HG03460 (cell line): ENCODE measurements around the gene CERS6.

Experiments
- ATAC-seq: cut with Tn5 transposase; IDR thresholded peaks from one replicate; pipeline ENCODE4 v1.9.1; 2021; ENCODE audit not compliant: unreplicated experiment

CERS6 gene

DNA sequence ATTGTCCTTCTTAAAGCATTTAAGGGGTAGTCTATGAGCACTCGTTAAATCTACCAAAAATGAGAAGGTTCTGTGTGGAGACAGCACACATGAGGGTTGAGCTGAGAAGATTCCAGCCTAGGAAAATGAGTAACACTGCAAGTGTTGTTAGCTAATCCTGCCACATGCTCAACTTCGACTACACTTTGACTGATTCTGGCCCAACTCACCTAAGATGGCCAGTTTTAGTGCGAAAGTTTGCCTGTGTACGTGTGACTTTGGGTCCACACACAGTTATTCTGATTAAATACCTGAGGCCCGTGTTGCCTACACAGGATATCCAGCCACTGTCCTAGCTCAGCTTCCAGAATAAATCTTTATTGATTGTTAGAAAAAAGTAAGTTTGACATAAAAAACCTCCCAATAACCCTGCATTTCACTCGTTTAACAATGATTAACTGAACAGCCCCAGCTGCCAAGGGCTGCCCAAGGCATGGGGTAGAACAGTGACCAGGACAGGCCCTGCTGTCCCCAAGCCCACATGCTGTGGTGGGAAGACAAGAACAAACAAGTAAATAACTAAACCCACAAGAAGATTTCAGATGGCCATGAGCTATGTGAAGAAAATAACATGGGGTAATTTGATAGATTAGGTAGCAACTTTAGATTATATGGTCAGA is 14.7 kb upstream of the CERS6 start:
- no peak for ATAC-seq

DNA sequence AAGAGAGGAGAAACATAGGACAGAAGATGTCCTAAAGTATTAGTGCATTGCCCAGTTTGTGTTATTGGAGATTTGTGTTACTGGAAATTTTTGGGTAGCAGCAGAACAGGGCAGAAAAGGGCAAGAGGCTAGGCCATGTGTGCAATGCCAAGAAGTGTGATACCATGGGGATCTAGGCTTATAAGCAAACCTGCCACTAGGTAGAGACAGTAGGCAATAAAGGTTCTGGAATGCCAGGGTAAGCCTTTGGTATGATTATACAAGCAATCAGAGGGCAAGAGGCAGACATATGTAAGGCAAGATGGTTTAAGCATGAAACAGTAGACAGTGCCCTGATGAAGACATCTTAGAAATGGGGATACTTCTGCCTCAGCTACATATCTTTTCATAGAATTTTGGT is 12.3 kb upstream of the CERS6 start:
- ATAC-seq = no peak

DNA sequence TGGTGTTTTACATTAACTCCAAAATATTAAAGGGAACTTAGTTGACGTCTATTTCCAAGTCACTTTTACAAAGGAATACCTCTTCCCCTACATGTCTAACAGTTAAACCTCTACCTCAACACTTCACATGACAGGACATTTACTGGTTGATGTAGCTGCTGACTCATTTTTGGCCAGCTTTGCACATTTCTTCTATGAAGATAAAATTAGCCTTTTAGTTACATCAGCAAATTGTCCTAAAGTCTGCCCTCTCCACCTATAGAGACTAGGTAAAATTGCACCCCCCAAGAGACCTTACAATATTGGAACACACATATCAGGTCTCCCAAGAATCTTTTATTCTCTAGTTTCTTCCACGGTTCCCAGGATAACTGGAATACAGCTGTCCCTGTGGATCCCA is 10.1 kb upstream of the CERS6 start:
- ATAC-seq = no peak

DNA sequence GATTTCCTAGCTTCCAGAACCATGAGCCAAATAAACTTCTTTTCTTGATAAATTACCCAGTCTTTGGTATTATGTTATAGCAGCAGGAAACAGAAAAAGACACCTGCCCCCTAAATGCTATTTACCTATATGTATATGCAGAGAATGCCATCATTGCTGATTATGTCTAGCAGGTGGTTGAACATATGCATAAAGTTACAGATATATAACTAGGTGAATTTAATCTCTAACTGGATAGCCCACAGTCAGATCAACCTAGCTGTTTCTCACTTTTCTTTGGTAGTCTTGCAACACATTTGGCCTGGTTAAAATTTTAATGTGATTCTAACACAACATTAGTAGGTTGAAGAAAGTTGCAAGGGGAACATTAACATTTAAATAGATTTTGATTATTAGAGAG is 7.1 kb upstream of the CERS6 start:
- ATAC-seq = no peak

DNA sequence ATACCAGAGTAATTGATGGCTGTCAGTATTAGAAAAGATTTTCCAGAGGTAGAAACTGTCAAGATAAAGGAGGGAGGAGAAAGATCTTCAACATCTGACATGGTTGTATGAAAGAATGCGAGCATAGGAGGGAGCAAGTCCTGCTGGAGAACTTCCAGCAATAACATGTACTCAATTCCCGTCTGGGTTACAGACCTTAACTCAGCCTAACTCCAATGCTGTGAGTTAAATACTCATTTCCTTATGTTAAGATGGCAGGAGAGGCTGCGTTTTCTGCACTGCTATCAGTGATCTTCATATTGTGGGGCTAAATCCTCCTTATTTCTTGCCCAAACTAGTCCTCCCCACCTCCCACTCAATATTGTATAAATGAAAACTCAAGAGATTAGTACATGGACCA is 6.7 kb upstream of the CERS6 start:
- ATAC-seq = no peak

DNA sequence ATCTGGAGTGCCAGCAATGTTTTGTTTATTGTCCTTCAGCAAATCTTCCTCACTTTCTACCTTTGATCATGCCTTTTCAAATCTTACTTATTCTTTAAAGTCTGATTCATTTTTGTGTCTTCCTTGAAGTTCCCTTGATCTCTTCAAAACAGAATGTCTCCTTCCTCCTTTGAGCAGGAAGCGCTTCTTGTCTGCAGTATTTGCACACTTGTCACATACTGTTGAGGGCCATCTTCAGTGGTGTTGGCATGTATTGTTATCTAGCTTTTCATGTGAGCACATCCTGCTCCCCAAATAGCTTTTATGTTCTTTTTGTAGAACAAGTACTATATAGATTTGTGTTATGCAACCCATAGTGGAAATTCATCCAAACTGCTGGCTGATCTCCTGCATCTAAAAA is 5.9 kb upstream of the CERS6 start:
- no peak for ATAC-seq

DNA sequence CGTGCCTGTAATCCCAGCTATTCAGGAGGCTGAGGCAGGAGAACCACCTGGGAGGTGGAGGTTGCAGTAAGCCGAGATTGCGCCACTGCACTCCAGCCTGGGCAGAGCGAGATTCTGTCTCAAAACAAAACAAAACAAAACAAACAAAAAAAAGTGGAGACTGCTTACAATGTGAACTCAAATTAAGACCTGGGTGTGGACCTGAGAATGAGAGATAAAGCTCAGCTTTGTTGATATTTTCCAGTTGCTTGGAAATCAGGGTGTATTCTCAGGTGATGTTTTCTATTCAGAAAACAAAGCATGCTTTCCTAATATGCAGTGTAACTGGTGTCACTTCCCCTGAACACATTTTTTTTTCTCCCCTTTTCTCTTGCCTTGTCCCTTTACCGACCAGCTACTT is 5.3 kb upstream of the CERS6 start:
- ATAC-seq = no peak

DNA sequence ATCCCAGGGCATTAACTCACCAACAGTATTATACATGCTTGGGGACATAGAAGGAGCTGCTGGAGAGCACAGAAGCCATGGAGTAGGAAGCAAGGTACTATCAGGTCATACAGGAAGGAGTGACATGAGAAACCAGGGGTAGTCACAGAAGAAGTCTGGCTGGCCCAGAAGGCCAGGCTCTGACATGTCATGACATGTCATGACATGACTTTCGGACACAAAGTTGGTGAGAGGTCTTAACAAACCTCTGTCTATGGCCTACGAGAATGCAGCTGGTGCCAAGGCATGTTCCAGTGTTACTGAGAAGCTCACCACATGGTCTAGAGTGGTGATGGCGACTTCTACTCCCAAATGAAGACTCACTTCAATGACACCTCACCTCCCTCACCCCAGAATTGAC is 3.3 kb upstream of the CERS6 start:
- ATAC-seq = no peak

DNA sequence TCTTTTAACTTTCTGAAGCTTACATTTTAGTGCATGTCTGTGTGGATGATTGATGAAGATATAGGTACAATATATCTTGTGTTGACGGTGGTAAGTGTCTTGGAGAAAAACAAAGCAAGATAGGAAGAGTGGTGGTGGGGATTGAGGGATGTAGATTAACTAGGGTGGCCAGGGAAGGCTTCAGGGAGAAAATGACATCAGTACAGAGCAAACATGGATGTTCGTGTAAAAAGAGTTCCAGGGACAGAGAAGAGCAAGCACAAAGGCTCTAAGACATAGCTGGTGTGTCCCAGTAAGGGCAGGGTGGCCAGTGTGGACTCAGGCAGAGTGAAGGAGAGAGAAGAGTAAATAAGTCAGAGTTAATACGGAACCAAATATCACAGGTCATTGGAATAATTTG is 2.7 kb upstream of the CERS6 start:
- ATAC-seq = no peak

DNA sequence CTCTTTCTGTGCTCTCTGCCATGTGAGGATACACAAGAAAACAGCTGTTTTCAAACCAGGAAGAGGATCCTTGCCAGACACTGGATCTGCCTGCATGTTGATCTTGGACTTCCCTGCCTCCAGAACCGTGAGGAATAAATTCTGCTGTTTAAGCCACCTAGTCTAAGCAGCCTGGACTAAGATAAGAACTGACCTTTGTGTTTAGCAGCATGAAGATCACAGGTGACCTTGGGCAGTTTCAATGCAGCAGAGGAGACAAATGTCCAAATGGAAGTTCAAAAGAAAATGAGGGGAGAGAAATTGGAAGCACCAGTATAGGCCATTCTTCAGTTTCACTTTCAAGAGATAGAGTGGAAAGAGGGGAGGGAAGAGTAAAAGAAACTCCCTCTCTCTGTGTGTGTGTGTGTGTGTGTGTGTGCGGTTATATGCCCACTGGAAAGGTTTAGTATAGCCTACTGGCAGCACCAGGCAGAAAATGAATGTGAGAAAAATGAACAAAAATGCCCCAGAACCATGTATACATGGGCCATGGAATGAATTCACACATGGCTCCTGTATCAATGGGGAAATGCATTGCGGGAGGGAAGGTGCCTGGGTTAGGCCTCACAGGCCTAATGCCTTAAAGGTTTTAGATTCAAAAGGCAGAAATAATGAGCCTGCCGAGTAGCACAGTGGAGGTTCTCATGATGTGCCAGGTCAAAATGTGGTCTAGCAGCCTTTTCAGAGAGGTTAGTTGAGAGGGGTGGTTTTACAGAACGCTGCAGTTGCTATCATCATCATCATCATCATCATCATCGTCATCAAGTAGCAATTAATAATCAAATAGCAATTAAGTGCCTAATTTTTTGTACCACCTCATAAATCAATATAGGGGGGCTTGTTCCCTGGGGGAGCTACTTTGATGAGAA is 1.1 kb upstream of the CERS6 start:
- ATAC-seq = no peak

DNA sequence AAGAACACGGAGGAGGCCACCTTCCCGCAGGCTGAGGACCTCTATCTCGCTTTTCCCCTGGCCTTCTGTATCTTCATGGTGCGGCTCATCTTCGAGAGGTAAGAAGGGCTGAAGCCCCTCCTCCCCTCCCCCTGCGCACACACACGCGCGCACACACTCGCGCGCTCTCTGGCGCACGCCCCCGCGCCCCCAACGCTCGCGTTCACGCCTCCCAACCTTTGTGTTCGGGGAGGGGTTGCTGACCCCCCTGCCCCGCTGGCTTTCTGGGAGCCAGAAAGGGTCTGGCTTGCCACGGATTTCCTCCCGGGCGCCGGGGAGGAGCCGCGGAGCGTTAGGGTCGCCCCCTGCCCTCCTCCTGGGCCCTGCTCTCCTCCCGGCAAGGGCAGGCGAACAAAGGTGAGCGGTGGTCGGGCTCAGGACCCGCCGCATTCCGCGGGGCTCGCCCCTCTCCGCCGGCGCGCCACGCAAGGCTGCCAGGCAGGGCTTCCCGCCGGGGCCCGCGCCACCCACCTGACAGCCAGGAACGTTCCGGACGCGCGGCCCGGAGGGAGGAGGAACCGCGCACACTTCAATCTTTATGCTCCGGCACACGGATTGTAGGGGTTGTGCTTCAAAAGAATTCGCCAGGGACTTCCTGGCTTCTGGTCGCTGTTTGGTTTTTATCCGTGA is 583 bp downstream of the CERS6 start:
- peak; percentile 33 for ATAC-seq

DNA sequence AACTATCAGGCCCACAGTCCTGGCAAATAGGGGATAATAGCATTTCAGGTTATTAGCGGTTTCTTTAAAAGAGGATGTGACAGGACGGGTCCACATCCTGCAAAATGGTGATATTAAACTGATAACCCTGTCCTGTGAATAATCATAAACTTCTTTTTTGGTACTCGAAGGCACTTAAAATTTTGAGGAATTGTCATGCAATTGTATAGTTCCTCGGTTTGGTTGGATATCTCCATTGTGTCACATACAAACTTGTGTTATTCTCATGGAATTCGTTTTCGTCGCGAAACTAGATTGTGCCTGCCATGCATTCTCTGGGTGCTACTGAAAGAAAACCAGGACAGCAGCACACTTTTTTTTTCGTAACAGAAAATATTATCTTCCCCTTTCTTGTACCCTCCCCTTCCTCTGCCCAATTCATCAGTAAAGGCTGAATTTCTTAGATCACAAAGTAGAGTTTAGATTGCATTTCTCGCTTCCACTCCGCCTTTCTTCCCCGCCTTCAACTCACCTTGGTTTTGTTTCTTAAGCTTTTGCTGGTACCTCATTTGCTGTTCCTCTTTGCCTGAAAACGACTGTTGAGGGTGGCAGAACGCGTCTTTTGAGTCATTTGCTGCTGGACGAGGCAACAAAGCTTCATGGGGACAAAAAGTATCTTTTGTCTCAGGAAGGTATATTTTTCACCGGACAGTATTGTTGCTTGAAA is 1.3 kb downstream of the CERS6 start:
- peak; percentile 1 for ATAC-seq

DNA sequence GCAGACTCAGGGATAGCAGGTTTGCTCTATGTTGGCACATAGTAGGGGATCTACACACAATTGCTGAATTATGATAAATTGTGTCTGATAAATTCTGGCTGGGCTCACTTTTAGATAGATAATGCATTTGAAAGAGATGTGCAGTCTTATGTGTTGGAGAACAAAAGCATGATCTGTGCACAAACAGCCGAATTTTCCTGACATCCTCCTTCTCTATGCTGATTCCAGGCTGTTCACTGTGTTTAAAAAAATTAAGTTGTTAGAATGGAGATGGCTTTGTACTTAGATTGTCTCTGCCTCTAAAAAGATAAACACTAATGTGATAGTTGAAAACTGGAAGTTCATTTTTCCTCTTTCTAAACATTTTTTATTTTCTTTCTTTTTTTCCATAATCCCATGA is 2.1 kb downstream of the CERS6 start:
- no peak for ATAC-seq

DNA sequence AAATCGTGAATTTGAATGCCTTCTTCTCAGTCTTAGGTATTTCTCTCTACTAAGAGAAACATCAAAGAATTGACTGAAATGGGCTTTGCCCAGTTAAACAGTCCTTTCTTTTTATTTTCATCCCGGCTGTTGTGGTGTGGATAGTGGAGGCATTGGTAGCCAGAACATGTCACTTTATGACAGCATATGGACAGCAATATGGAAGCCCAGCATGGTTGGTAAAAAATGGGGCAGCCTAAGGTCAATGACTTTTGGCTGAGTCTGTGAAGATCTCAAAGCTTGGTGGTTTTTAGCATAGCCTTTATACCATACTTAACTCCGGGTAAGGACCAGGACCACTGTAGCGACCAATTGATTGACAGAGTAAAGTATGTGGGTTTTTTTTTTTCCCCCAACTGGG is 3.2 kb downstream of the CERS6 start:
- ATAC-seq = no peak

DNA sequence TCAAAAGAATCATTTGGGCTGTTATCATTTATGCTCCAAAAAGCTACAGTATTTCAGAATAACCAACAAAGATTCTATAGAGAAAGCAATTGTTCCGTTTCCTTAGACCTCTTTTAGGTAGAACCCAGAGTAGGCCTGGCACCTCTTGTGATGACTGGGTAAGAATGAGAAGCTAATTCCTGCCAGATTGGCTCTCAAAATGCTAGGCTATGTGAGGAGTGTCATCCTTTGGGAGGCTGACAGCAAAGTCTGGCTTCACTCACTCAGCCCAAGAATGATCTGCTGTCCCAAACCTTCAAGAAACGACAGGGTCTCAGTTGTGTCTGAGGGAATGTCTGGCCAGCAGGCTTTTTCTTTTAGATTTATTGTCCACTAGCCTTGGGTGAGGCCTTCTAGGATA is 4.5 kb downstream of the CERS6 start:
- no peak for ATAC-seq

DNA sequence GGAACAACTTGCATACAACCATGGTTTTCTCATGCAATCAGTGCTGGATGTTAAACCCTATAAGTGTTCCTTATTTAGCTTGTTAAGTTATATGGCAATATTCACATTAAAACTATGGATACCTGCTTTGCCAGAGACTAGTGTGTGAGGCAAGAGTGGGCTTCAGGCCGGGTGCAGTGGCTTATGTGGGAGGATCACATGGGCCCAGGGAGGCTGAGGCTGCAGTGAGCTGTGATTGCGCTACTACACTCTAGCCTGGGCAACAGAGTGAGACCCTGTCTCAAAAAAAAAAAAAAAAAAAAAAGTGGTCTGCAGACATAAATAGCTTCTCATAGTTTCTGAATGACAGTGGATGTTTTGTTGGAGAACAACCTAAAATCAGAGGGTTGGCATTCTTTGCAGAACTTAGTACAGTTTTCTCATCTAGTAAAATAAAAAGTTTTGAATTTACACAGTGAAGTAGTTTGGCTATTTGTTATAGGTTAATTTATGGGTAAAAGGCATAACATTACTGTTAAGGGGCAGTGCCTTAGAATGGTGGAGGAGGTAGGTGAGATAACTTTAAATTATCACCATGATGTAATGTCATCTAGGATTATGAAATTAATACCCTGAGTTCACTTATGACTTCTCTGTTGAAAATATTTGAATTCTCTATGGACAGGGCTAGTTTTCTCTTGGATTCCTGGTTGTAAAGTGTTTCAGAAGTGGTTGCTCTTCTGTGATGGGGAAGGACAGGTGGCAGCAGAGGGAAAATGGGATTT is 5.3 kb downstream of the CERS6 start:
- no peak for ATAC-seq

DNA sequence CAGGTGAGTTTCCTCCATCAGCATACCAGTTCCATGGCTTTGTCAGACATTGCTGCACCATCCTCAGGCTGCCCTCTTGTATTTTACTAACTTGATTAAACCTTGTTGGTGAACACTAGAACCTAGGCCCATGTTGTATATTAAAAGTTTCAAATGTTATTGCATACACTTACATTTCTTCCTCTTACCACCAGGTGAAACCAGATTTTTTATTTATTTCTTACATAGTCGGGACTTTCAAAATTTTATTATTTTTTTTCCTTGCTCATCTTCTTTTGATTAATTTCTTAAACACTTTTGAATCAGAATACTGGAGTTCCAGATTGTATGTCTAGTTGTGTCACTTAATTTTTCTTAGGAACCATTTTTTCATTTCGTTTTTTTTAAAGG is 5.9 kb downstream of the CERS6 start:
- no peak for ATAC-seq

DNA sequence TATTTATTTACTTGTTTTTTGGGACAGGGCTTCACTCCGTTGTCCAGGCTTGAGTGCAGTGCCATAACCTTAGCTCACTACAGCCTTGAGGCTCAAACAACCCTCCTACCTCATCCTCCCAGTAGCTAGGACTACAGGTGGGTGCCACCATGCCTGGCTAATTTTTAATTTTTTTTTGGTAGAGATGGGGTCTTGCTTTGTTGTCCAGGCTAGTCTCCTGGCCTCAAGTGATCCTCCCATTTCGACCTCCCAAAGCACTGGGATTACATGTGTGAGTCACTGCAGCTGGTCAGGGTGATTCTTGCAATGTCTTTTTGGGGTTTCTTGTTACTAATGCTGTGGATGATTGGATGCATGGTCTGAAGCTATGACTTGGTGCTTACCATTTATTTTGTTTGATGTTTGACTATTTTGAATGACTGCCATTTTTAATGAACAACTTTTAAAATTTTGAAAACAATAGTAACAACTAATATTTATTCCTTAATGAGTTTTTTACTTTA is 6.5 kb downstream of the CERS6 start:
- no peak for ATAC-seq

DNA sequence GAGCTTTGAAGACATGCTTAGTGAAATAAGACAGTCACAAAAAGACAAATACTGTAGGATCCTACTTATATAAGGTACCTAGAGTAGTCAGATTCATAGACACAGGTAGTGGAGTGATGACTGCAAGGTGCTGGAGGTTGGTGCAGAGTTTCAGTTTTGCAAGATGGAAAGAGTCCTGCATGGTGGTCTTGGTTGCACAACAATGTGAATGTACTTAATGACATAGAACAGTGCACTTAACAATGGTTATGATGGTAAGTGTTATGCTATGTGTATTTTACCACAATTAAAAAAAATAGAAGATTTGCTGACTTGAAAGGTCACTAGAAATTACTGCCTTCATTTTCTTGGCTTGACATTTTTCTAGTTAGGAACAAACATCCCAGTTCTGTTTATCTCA is 9.5 kb downstream of the CERS6 start:
- no peak for ATAC-seq

DNA sequence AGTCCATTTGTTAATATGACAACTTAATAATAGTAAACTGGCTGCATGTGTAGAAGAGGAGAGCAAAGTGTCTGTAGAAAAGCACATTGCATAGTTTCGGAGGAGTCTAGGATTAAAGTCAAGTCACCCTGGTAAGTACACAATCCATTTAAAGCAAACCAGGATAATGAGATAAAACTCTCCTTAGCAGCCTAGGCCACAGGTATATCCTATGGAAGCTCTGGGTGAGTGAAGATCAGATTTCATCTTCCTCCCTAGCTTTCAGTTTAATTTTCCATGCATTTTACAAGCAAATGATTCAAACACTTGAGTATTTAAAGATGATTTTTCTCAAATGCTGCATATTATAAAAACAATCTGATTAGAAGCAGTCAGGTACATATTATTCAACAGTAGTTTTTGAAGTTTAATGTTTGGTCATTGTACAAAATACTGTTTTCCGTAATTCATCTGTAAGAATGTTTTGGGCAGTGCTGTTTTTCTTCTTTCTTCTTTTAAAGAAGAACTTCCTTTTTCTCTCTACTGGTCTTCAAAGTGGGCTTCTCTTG is 10.2 kb downstream of the CERS6 start:
- ATAC-seq = no peak
